Measurements from ENCODE around the gene BROX.

The BROX gene

GRCh38 chr1:222769971-222770620 lies 57.7 kb downstream of the BROX start:
- TF ChIP-seq CTCF (IDR thresholded peaks at IDR 0.05; ENCODE audit: low read depth, low read length), result no peak
- no peak overlapping the region for H3K27ac ChIP-seq
- H3K27me3 ChIP-seq (ENCODE audit: insufficient read depth, low read depth, severe bottlenecking), result no peaks in the 10 kb centered on the region
- no peaks in the 10 kb centered on the region for H3K36me3 ChIP-seq
- DNase-seq, result no peak
- no peak overlapping the region for H3K4me3 ChIP-seq (ENCODE audit: low read depth, low read length)
- H3K9me3 ChIP-seq (ENCODE audit: severe bottlenecking), result no peaks in the 10 kb centered on the region

- TF ChIP-seq CTCF (IDR thresholded peaks at IDR 0.05; ENCODE audit: low read depth, low read length), result no peak
- H3K4me3 ChIP-seq (ENCODE audit: low read depth, low read length), result no peak overlapping the region
- DNase-seq, result no peak
- H3K9me3 ChIP-seq (ENCODE audit: severe bottlenecking), result no peaks in the 10 kb centered on the region
- no peak overlapping the region for H3K27ac ChIP-seq
- no peaks in the 10 kb centered on the region for H3K27me3 ChIP-seq (ENCODE audit: insufficient read depth, low read depth, severe bottlenecking)
- no peaks in the 10 kb centered on the region for H3K36me3 ChIP-seq
Observed at GRCh38 chr1:222772996-222773379, 60.6 kb downstream of the BROX start.

GRCh38 chr1:222777463-222777862 lies 65.1 kb downstream of the BROX start:
- TF ChIP-seq CTCF (IDR thresholded peaks at IDR 0.05; ENCODE audit: low read depth, low read length), result no peak
- H3K27me3 ChIP-seq (ENCODE audit: insufficient read depth, low read depth, severe bottlenecking), result no peaks in the 10 kb centered on the region
- no peak overlapping the region for H3K27ac ChIP-seq
- no peak overlapping the region for H3K4me3 ChIP-seq (ENCODE audit: low read depth, low read length)
- no peak for DNase-seq
- H3K9me3 ChIP-seq (ENCODE audit: severe bottlenecking), result no peaks in the 10 kb centered on the region
- no peaks in the 10 kb centered on the region for H3K36me3 ChIP-seq

GRCh38 chr1:222777977-222778376 lies 65.6 kb downstream of the BROX start:
- Histone ChIP-seq H3K4me3 (ENCODE audit: low read depth, low read length) (no peak overlapping the region), H3K27me3 (ENCODE audit: insufficient read depth, low read depth, severe bottlenecking) (no peaks in the 10 kb centered on the region), H3K36me3 (no peaks in the 10 kb centered on the region), H3K27ac (no peak overlapping the region), H3K9me3 (ENCODE audit: severe bottlenecking) (no peaks in the 10 kb centered on the region)
- no peak for TF ChIP-seq CTCF (IDR thresholded peaks at IDR 0.05; ENCODE audit: low read depth, low read length)
- DNase-seq, result no peak

GRCh38 chr1:222781251-222781650 lies 68.9 kb downstream of the BROX start:
- no peak for TF ChIP-seq CTCF (IDR thresholded peaks at IDR 0.05; ENCODE audit: low read depth, low read length)
- no peak overlapping the region for H3K27ac ChIP-seq
- H3K36me3 ChIP-seq, result no peaks in the 10 kb centered on the region
- no peak for DNase-seq
- H3K27me3 ChIP-seq (ENCODE audit: insufficient read depth, low read depth, severe bottlenecking), result no peaks in the 10 kb centered on the region
- H3K9me3 ChIP-seq (ENCODE audit: severe bottlenecking), result no peaks in the 10 kb centered on the region
- H3K4me3 ChIP-seq (ENCODE audit: low read depth, low read length), result no peak overlapping the region

GRCh38 chr1:222783051-222783450 lies 70.7 kb downstream of the BROX start:
- Histone ChIP-seq H3K27me3 (ENCODE audit: insufficient read depth, low read depth, severe bottlenecking) (no peaks in the 10 kb centered on the region), H3K27ac (no peak overlapping the region), H3K4me3 (ENCODE audit: low read depth, low read length) (no peak overlapping the region), H3K36me3 (no peaks in the 10 kb centered on the region), H3K9me3 (ENCODE audit: severe bottlenecking) (no peaks in the 10 kb centered on the region)
- no peak for TF ChIP-seq CTCF (IDR thresholded peaks at IDR 0.05; ENCODE audit: low read depth, low read length)
- DNase-seq, result no peak
